Activated CD4-positive, alpha-beta T cell treated with anti-CD3 and anti-CD28 coated beads, Interleukin-10, Interleukin-2, amounts not matched to agents 100 ng/mL and 50 ng/mL, durations not matched to agents 16 hours and 8 hours (primary cell): ENCODE results near the gene CHRD.

Experiments used
- DNase-seq: peaks from one replicate; pipeline ENCODE4 v3.0.0-alpha.2; 2020

CHRD gene

GRCh38 chr3:184347321-184348056 is 32.4 kb upstream of the CHRD start:
- no peak for DNase-seq

- DNase-seq: no peak
Observed at GRCh38 chr3:184348057-184348382, 31.8 kb upstream of the CHRD start.

DNA sequence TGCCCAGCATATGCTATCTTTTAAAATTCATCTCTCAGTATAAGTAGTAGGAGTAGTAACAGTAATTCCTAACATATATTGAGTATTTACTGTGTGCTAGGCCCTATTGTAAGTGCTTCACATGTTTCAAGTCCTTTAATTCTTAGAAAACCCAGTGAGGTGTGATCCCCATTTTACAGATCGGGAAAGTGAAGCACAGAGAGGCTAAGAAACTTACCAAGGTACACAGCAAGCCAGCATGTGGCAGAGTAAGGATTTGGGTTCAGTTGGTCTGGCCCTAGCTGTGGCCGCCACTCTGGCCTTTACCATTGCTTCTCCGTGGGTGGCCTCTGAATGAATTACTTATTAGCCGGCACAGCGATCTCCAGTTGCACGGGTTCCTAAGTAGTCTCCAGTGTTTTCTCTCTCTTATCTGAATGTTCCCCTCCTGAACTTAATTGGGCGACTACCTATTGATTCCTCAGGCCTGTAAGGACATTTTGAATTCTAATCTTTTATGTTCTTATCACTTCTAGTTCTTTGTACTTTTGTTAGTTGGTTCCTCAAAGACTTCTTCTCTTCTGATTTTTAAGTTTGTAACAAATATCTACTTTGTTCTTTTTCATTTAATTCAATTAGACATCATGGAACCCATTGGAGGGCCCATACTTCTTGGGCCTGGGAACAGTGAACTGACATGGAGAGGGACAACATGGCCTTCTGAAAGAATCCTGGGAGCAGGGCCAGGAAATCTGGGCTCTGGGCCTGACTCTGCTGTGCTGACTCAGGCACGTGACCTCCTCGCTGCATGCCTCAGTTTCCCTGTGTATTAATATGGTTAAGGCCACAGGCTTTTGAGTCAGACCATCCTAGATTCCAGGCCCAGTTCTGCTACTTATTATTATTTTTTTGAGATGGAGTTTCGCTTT is 30.0 kb upstream of the CHRD start:
- no peak for DNase-seq

- DNase-seq: no peak
Observed at GRCh38 chr3:184350618-184351017, 29.2 kb upstream of the CHRD start.

DNA sequence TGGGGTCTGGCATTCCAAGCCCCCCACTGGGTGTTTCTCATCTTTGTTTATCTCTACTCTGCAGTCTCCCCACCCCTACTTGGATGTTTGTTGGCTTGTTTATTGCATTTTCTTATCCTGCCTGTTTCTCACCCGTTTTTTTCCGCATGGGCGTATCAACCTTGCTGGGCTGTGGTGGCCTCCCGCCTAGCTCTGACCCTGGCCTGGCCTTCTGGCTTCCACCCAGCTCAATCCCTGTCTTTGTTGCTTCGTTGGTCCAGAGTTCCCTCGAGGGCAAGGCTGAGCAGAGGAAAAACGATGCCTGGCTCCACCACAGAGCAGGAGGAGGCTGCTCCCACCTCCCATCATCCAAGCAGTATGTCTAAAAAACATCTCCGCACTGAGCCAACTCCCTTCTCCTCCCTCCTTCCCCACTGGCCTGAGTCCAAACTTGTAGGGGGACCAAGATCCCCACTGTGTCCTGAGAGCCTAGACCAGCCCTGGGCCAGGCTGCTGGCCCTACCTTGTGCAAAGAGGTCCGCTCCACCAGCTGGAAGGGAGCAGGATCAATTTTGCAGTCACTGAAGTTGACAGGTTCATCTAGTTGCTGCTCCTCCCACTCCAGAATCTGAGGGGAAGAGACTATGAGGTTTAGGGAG is 28.2 kb upstream of the CHRD start:
- DNase-seq: no peak

GRCh38 chr3:184352149-184352785 is 27.6 kb upstream of the CHRD start:
- DNase-seq: no peak

GRCh38 chr3:184352897-184353545 is 26.8 kb upstream of the CHRD start:
- DNase-seq: no peak

GRCh38 chr3:184353546-184353941 is 26.3 kb upstream of the CHRD start:
- DNase-seq: no peak

GRCh38 chr3:184354121-184354728 is 25.6 kb upstream of the CHRD start:
- peak; percentile 66 for DNase-seq

- no peak for DNase-seq
Observed at GRCh38 chr3:184354754-184355153, 25.1 kb upstream of the CHRD start.

DNA sequence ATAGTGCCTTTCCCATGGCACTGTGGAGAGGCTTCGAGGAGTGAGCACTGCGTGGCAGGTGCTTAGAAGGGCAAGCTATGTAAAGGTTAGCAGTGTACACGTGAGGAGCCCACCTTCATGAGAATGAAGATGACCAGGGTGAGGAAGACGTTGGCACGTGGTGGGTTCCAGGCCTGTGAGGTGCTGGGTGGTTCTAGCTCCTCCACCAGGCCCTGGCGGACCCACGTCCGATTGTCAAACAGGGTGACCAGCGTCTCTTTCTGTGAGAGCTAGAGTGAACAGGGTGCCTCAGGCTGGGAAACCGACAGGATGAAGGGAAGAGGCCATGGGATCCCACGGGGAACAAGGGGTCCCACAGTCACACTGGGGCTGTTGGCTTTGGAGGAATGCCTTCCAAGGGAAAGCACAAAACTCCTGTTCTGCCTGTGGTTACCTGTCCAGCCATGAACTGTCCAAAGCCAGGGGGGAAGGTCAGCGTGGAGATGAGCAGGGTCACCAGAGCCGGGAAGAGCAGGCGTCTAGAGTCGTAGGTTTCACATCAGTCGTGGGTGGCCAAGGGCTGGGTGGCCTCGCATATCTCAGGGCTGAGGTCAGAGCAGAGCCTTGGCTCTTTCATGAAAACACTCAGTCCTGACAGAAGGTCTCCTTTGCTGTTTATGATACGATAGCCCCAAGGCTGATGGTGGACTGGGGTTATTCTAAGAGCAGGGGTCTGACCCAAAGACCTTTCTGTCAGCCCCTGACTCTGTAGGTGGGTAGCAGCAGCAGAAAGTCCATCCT is 24.4 kb upstream of the CHRD start:
- DNase-seq: no peak

DNA sequence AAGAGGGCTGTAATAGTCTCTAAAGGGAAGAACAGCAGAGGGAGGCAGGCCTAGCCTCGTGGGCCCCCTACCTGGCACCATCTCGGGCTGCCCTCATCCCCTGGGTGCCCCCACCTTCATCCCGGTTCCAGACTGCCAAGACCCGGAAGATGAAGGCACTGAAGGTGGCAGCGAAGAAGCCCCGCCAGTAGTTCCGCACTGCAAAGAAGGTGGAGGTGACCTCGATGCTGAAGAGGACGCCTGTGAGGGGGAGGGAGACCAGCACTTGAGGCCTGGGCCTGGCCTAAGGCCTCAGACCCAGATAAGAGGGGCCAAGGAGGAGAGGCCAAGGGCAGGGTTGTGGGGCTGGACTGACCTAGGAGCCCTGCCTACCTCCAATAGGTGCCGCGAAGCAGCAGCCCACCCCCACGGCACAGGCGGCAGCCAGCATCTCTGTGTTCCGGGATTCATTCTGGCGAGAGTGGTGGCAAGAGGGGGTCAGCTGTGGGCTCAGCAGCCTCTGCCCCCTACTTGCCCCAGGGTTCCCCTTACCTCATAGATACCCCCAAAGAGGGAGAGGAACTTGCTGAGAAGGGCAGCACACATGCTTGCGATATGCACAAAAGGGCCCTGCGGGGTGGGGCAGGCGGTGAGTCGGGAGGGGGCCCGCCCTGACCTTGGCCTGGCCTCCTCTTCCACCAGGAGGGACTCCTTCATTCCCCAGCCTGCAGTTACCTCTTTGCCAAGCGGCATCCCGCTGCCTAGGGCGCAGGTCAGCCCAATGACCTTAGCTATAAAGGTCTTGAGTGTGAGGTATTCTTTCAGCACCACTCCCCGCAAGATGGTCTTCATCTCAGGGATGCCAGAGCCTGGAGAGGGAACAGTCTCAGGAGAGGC is 22.4 kb upstream of the CHRD start:
- no peak for DNase-seq

DNA sequence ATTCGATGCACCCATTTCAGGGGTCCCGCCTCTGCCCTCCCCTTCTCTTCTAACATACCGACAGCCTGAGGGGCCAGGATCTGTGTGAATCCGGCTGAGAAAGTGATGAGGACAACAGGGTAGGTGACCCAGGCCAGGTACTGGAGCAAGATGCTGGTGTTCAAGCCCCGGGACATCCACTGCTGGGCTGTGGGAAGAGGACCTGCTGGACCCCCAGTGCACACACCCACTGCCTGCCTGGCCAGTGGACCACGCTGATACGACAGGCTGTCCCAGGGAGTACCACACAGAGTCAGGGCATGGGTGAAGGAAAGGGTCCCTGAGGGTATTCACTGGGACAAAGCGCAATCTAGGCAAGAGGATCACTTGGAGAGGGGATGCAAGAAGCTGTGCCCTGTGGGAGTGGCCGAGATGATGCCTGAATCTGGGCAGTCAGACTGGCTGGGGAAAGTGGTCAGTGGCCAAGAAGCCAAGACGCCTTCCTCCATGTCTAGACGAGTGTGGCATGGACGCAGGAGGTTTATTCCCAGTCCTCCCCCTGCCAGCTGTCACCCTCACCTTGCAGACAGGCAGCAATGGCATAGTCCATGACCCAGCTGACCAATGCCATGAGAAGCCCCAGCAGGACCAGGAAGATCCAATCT is 21.6 kb upstream of the CHRD start:
- no peak for DNase-seq

GRCh38 chr3:184358921-184359350 is 20.9 kb upstream of the CHRD start:
- DNase-seq: no peak

GRCh38 chr3:184359610-184360009 is 20.2 kb upstream of the CHRD start:
- no peak for DNase-seq

- no peak for DNase-seq
Observed at GRCh38 chr3:184360070-184360928, 19.6 kb upstream of the CHRD start.

DNA sequence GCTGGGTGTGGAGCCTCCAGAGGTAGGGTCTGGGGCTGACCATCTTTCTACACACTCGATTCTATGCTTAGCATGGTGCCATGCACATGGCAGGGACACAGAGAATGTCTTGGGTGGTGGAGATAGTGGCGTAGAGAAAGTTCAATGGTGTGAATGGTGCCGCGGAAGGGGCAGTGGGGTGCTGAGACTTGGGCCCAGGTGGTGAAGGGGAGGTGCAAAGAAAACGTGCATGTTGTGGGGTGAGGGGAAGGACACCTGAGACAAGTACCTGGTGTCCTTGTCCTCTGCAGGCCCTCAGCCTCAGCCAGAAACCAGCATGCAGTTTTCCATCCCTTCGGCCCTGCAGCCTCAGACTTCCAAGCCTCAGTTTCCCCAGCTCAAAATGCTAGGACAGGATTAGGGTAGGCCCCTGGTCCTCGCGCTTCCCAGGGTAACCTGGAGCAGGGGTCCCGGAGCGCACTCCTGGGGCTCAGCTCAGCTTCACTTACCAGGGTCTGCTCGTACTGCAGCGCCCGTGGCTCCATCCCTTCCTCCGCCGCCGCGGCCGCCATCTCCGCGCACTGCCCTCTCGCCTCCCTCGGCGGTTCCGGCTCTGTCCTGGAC is 18.8 kb upstream of the CHRD start:
- DNase-seq: no peak

- peak; percentile 67 for DNase-seq
Observed at GRCh38 chr3:184361532-184361931, 18.3 kb upstream of the CHRD start, which contains the start of the genes CLCN2 and POLR2H. TSS of gene CLCN2 (minus strand) at chr3:184361605. CDS start at chr3:184361479, 126 bp downstream. TSS of gene POLR2H (plus strand) at chr3:184361710. CDS start at chr3:184363493, 1,783 bp downstream.
